GM12801 (cell line): Measurements from ENCODE around the gene TRPM6.

ENCODE experiments used
- TF ChIP-seq, protein P1 (sequence below): IDR thresholded peaks from one replicate; pipeline ENCODE4 v1.5.1; 2011; ENCODE audit warnings: control low read depth; ENCODE audit not compliant: insufficient read length; ENCODE audit errors: extremely low read depth

TRPM6 gene

GRCh38 chr9:74865177-74865576 lies 22.5 kb downstream of the TRPM6 start:
- TF ChIP-seq, protein P1, sequence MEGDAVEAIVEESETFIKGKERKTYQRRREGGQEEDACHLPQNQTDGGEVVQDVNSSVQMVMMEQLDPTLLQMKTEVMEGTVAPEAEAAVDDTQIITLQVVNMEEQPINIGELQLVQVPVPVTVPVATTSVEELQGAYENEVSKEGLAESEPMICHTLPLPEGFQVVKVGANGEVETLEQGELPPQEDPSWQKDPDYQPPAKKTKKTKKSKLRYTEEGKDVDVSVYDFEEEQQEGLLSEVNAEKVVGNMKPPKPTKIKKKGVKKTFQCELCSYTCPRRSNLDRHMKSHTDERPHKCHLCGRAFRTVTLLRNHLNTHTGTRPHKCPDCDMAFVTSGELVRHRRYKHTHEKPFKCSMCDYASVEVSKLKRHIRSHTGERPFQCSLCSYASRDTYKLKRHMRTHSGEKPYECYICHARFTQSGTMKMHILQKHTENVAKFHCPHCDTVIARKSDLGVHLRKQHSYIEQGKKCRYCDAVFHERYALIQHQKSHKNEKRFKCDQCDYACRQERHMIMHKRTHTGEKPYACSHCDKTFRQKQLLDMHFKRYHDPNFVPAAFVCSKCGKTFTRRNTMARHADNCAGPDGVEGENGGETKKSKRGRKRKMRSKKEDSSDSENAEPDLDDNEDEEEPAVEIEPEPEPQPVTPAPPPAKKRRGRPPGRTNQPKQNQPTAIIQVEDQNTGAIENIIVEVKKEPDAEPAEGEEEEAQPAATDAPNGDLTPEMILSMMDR, result no peak

DNA sequence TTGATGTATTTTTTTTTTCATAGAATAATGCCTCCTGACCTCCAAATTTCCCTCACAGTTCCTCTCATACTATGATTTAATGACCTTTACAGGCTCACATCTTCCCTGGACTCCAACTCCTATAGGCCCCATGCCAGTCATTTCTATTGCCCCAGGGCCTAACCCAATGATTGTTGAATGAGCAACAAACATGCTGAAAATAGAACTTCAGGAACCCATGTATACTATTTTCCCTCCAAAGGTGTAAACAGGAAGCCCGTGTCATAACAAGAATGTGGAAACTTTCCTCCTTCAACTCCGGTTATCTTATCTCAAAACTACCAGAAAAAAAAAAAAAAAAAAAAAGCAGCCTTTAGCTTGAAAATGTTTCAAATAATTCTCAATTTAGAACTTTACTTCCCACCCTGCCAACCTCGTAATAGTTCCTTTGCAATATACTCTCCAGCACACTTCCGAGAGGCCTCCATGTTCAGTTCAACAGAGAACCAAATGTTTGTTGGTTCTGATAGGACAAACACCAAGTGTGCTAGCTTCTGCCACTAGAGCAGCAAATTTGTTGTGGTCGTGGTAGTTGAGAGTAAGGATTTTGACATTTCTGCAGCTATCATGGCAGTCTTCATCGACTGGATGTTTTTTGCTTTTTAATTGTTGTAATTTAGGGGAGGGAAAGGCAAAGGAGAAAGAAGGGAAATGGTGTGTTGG lies 25.8 kb downstream of the TRPM6 start:
- TF ChIP-seq, protein P1, result no peak

DNA sequence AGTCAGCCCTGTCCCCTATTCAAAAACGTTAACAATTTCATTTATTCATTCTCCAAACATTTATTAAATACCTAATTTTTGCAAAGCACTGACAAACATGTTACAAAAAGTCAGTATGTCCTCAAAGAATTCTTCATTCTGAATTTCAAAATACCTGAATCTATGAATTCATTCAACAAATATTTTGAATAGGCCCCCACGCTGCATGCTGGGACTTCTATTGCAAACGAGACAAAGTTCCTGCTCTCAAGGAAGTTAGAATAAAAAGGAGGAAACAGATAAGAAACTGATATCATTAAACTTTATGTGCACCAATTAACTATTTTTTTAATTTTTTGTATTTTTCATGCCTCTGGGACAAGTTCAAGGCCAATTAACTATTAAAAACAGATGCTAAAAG lies 26.6 kb downstream of the TRPM6 start:
- TF ChIP-seq, protein P1, result no peak

GRCh38 chr9:74859786-74860185 lies 27.9 kb downstream of the TRPM6 start:
- TF ChIP-seq, protein P1, result no peak

- TF ChIP-seq, protein P1, result no peak
Measured at GRCh38 chr9:74858751-74859414, 28.8 kb downstream of the TRPM6 start.

GRCh38 chr9:74856989-74857388 lies 30.7 kb downstream of the TRPM6 start:
- TF ChIP-seq, protein P1, result no peak

DNA sequence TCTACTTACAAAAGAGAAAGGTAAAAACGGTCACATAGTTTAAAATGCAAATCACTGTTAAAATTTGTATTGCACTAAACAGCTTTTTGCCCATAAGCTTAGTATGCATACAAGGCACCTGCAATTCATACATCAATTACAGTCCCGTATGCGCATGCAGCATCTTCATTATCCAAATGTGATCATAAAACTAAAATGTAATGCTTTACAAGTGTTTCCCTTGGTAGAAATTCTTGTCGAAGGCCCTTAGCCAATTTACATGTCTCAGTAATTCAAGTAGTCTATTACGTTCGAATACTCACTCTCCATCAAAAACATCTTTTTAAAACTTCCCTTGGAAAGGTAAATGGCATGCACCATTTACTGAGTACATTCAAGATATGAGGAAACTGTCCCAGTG lies 32.6 kb downstream of the TRPM6 start:
- TF ChIP-seq, protein P1, result no peak
